Astrocyte (in vitro differentiated cells and primary cell): ENCODE measurements around the gene PIK3C3. TPM values are rescaled to one million over a fixed set of nuclear protein-coding genes. Genes with fewer than 3 reads are reported as not detected.

Source experiments
- DNase-seq: peaks from one replicate; pipeline ENCODE4 v3.0.0-alpha.2; 2010; ENCODE audit warnings: low read depth
- FAIRE-seq: peaks from 2 replicates; lab custom pipeline; 2011; peaks lifted over from hg19 to GRCh38; lab: Jason Lieb, UNC
- H2AFZ ChIP-seq: 2 replicates; pipeline ENCODE4 v1.6.0; 2012; ENCODE audit warnings: low read depth, low read length, inconsistent platforms
- H3K27ac ChIP-seq: 2 replicates; pipeline ENCODE4 v1.5.1; 2011; ENCODE audit warnings: low read depth, low read length, inconsistent platforms
- H3K27me3 ChIP-seq: 2 replicates; pipeline ENCODE4 v1.6.0; 2011; ENCODE audit warnings: low read length, inconsistent platforms; ENCODE audit not compliant: insufficient read depth
- H3K36me3 ChIP-seq: 2 replicates; pipeline ENCODE4 v1.5.1; 2011; ENCODE audit warnings: low read length, inconsistent platforms; ENCODE audit not compliant: insufficient read depth
- H3K4me1 ChIP-seq: 2 replicates; pipeline ENCODE4 v1.5.1; 2011; ENCODE audit warnings: low read length, inconsistent platforms; ENCODE audit not compliant: insufficient read depth
- H3K4me2 ChIP-seq: 2 replicates; pipeline ENCODE4 v1.6.0; 2012; ENCODE audit warnings: low read length, inconsistent platforms
- H3K4me3 ChIP-seq: 2 replicates; pipeline ENCODE4 v1.5.1; 2011; ENCODE audit warnings: low read depth, mild to moderate bottlenecking, low read length, inconsistent platforms; ENCODE audit not compliant: insufficient read depth
- H3K79me2 ChIP-seq: 2 replicates; pipeline ENCODE4 v1.6.0; 2012; ENCODE audit warnings: mild to moderate bottlenecking, low read length, inconsistent platforms; ENCODE audit not compliant: insufficient read depth
- H3K9ac ChIP-seq: 2 replicates; pipeline ENCODE4 v1.6.0; 2012; ENCODE audit warnings: mild to moderate bottlenecking, low read length, inconsistent platforms
- H3K9me3 ChIP-seq: 2 replicates; pipeline ENCODE4 v1.5.1; 2012; ENCODE audit warnings: low read depth, mild to moderate bottlenecking, low read length, inconsistent platforms; ENCODE audit not compliant: insufficient read depth
- H4K20me1 ChIP-seq: 2 replicates; pipeline ENCODE4 v1.6.0; 2012; ENCODE audit warnings: low read length, inconsistent platforms; ENCODE audit not compliant: insufficient read depth
- H3K27ac Mint-ChIP-seq: one replicate; pipeline ENCODE4 v1.8.0; 2021; ENCODE audit warnings: mild to moderate bottlenecking, mixed read lengths; ENCODE audit not compliant: unreplicated experiment
- H3K27me3 Mint-ChIP-seq: one replicate; pipeline ENCODE4 v1.8.0; 2021; ENCODE audit warnings: low read depth, mixed read lengths; ENCODE audit not compliant: unreplicated experiment
- H3K36me3 Mint-ChIP-seq: one replicate; pipeline ENCODE4 v1.8.0; 2021; ENCODE audit warnings: low read depth, mixed read lengths; ENCODE audit not compliant: unreplicated experiment
- H3K4me1 Mint-ChIP-seq: one replicate; pipeline ENCODE4 v1.8.0; 2021; ENCODE audit warnings: low read depth, mixed read lengths; ENCODE audit not compliant: unreplicated experiment
- H3K4me3 Mint-ChIP-seq: one replicate; pipeline ENCODE4 v1.8.0; 2021; ENCODE audit warnings: mild to moderate bottlenecking, moderate library complexity, mixed read lengths; ENCODE audit not compliant: unreplicated experiment
- H3K9me3 Mint-ChIP-seq: one replicate; pipeline ENCODE4 v1.8.0; 2021; ENCODE audit warnings: mild to moderate bottlenecking, mixed read lengths; ENCODE audit not compliant: unreplicated experiment
- EZH2 ChIP-seq: IDR thresholded peaks from 2 replicates; pipeline ENCODE4 v1.6.1; 2012; ENCODE audit warnings: mild to moderate bottlenecking, low read length, inconsistent platforms; ENCODE audit not compliant: insufficient read depth
- total RNA-seq: library from RNA; stranded (reverse); gene quantifications from 2 replicates; pipeline ENCODE4 v1.2.1, GENCODE V29; 2021
- TF ChIP-seq, protein P1 (sequence below): IDR thresholded peaks from 2 replicates; pipeline ENCODE4 v1.5.1; 2011; ENCODE audit warnings: low read depth, mild to moderate bottlenecking, inconsistent platforms, low read length, moderate library complexity; ENCODE audit not compliant: insufficient read depth

PIK3C3 gene
- total RNA-seq, 1 donor from 2014 or later: 106 TPM

DNA sequence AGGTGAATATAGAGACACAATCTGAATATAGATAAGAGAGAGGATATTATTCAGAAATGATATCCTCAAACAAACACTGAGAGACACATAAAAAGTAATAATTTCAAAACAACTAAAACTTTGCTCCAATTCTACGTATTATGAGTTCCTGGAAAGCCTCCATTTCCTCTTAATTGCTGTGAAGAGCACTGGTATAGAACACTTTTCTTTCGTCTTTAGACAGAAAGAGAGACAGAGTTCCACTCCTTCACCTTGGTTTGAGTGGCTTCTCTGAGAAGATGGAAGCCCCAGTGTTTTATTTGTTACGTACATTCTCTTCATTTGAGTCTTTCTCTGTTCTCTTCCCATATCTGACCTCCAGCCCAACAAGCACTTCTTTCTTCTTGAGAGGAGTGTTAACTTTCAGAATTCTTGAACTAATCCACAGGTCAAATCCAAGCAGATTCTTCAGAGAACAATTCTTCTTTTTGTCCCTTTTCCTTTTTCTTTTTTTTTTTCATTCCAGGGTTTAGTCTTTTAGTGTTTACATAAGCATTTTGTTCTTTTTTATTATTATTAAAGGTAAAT is 6.4 kb upstream of the PIK3C3 start:
- FAIRE-seq: no peak

DNA sequence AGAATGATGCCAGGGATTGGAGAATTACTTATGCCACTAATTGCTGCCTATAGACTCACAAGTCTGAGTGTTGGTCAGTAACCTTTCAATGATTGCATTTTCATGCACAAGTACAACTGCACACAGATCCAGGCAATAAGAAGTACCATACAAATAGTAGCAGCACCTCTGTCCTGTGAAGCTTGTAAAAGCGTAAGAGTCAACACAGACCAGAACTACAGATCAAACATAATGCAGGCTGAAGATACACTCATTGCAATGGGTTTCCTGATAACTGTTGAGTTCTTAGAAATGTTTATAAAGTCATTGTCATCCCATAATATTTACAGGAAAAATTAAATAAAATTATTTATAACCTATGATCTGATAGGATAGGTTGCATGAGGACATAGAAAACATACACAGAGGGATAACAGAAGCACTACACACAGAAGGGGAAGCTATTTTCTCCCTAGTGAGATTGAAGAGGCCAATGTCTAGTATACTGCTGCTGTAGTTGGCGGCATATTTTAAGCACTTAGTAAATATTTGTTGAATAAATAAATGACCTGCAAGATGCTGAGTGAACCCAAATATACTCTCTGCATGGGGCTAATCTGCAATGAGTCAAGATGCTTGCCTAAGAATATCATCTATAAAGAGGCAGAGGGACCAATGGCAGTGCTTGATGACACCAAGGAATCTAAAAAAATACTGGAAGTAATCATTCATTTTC is 5.7 kb upstream of the PIK3C3 start:
- FAIRE-seq (no peak), DNase-seq (no peak)
- no peak overlapping the region for H3K4me2 ChIP-seq

More for the DNA sequence above, 6.4 kb upstream of the PIK3C3 start:
- no peaks in the 10 kb centered on the region for H4K20me1 ChIP-seq
- Mint-ChIP-seq H3K36me3 (no peaks in the 10 kb centered on the region), H3K4me3 (no peak overlapping the region), H3K27ac (no peak overlapping the region), H3K9me3 (no peaks in the 10 kb centered on the region), H3K4me1 (peaks cover 7% of the 10 kb centered on the region), H3K27me3 (no peaks in the 10 kb centered on the region)
- no peak overlapping the region for H3K4me2 ChIP-seq
- no peaks in the 10 kb centered on the region for H3K4me1 ChIP-seq
- no peak overlapping the region for H3K27ac ChIP-seq
- DNase-seq: no peak
- no peaks in the 10 kb centered on the region for H3K36me3 ChIP-seq
- no peak overlapping the region for H2AFZ ChIP-seq
- H3K79me2 ChIP-seq: no peaks in the 10 kb centered on the region
- no peaks in the 10 kb centered on the region for H3K9me3 ChIP-seq
- H3K9ac ChIP-seq: no peak overlapping the region
- H3K4me3 ChIP-seq: no peak overlapping the region
- no peak for TF ChIP-seq EZH2
- TF ChIP-seq, protein P1, sequence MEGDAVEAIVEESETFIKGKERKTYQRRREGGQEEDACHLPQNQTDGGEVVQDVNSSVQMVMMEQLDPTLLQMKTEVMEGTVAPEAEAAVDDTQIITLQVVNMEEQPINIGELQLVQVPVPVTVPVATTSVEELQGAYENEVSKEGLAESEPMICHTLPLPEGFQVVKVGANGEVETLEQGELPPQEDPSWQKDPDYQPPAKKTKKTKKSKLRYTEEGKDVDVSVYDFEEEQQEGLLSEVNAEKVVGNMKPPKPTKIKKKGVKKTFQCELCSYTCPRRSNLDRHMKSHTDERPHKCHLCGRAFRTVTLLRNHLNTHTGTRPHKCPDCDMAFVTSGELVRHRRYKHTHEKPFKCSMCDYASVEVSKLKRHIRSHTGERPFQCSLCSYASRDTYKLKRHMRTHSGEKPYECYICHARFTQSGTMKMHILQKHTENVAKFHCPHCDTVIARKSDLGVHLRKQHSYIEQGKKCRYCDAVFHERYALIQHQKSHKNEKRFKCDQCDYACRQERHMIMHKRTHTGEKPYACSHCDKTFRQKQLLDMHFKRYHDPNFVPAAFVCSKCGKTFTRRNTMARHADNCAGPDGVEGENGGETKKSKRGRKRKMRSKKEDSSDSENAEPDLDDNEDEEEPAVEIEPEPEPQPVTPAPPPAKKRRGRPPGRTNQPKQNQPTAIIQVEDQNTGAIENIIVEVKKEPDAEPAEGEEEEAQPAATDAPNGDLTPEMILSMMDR: no peak
- no peaks in the 10 kb centered on the region for H3K27me3 ChIP-seq

More for the DNA sequence above, 5.7 kb upstream of the PIK3C3 start:
- Histone ChIP-seq H4K20me1 (no peaks in the 10 kb centered on the region), H3K4me1 (no peaks in the 10 kb centered on the region), H3K9me3 (no peaks in the 10 kb centered on the region), H3K9ac (no peak overlapping the region), H2AFZ (no peak overlapping the region), H3K27ac (no peak overlapping the region), H3K4me3 (no peak overlapping the region), H3K79me2 (no peaks in the 10 kb centered on the region), H3K36me3 (no peaks in the 10 kb centered on the region), H3K27me3 (no peaks in the 10 kb centered on the region)
- H3K4me3 Mint-ChIP-seq: no peak overlapping the region
- peaks cover 7% of the 10 kb centered on the region for H3K4me1 Mint-ChIP-seq
- TF ChIP-seq, protein P1: no peak
- no peak for TF ChIP-seq EZH2
- H3K27me3 Mint-ChIP-seq: no peaks in the 10 kb centered on the region
- H3K36me3 Mint-ChIP-seq: no peaks in the 10 kb centered on the region
- no peaks in the 10 kb centered on the region for H3K9me3 Mint-ChIP-seq
- no peak overlapping the region for H3K27ac Mint-ChIP-seq
